Germinal center (tissue), 1 donor: ENCODE data around the gene HMHB1.
"Not testable (repeated sequence)": the region's sequence is repeated elsewhere in the genome, so short reads cannot be mapped to it uniquely, and the experiment has no call there.

Source experiments
- DNase-seq: peaks from one replicate; pipeline ENCODE4 v3.0.0; 2012; ENCODE audit warnings: mixed read lengths, low spot score

The HMHB1 gene

GRCh38 chr5:143801252-143801939, 10.6 kb upstream of the HMHB1 start:
- no peak for DNase-seq

GRCh38 chr5:143805861-143806260, 6.1 kb upstream of the HMHB1 start:
- no peak for DNase-seq

- no peak for DNase-seq
Measured at GRCh38 chr5:143806579-143806978, 5.4 kb upstream of the HMHB1 start.

- no peak for DNase-seq
Measured at GRCh38 chr5:143807401-143807800, 4.6 kb upstream of the HMHB1 start.

- DNase-seq: not testable (repeated sequence)
Measured at GRCh38 chr5:143816370-143816769, 4.4 kb downstream of the HMHB1 start.

- no peak for DNase-seq
Measured at GRCh38 chr5:143819716-143820115, 7.8 kb downstream of the HMHB1 start.

GRCh38 chr5:143820451-143820850, 8.5 kb downstream of the HMHB1 start:
- DNase-seq: no peak

GRCh38 chr5:143824851-143825720, 13.1 kb downstream of the HMHB1 start:
- peak; percentile 77 for DNase-seq

GRCh38 chr5:143826951-143827444, 15.0 kb downstream of the HMHB1 start:
- DNase-seq: no peak

GRCh38 chr5:143828710-143829109, 16.7 kb downstream of the HMHB1 start:
- no peak for DNase-seq

- DNase-seq: no peak
Measured at GRCh38 chr5:143833177-143833576, 21.2 kb downstream of the HMHB1 start.

- DNase-seq: no peak
Measured at GRCh38 chr5:143835251-143835650, 23.3 kb downstream of the HMHB1 start.

- no peak for DNase-seq
Measured at GRCh38 chr5:143836161-143836725, 24.3 kb downstream of the HMHB1 start.

GRCh38 chr5:143837306-143837848, 25.4 kb downstream of the HMHB1 start:
- no peak for DNase-seq

GRCh38 chr5:143841446-143841845, 29.5 kb downstream of the HMHB1 start:
- no peak for DNase-seq

GRCh38 chr5:143842920-143843319, 31.0 kb downstream of the HMHB1 start:
- no peak for DNase-seq

GRCh38 chr5:143843461-143843860, 31.5 kb downstream of the HMHB1 start:
- DNase-seq: no peak

GRCh38 chr5:143850050-143850683, 38.2 kb downstream of the HMHB1 start:
- no peak for DNase-seq

GRCh38 chr5:143851383-143851782, 39.4 kb downstream of the HMHB1 start:
- no peak for DNase-seq

GRCh38 chr5:143860211-143860610, 48.2 kb downstream of the HMHB1 start:
- no peak for DNase-seq

GRCh38 chr5:143862271-143862670, 50.3 kb downstream of the HMHB1 start:
- DNase-seq: no peak

- no peak for DNase-seq
Measured at GRCh38 chr5:143865426-143866025, 53.6 kb downstream of the HMHB1 start.
